B cell (primary cell): ENCODE measurements around the gene UGT1A6. TPM values are rescaled to one million over a fixed set of nuclear protein-coding genes. Genes with fewer than 3 reads are reported as not detected.

ENCODE experiments used
- ATAC-seq: fragments of 200-7000 bp; cut with Tn5 transposase; one replicate; pipeline ENCODE4 v1.10.0; 2021; ENCODE audit warnings: low read depth, mild to moderate bottlenecking, moderate number of reproducible peaks, moderate library complexity
- CTCF ChIA-PET: fragments of 350-600 bp; sonication (Branson Sonifier 250); formaldehyde crosslinking; loops from one replicate; lab custom pipeline; 2021; ENCODE audit warnings: antibody characterized with exemption, inconsistent platforms; lab: Charles Lee
- POLR2A ChIA-PET: fragments of 350-600 bp; sonication (Branson Sonifier 250); formaldehyde crosslinking; loops from one replicate; lab custom pipeline; 2021; ENCODE audit warnings: antibody characterized with exemption; lab: Charles Lee
- DNase-seq: peaks from one replicate; pipeline ENCODE4 v3.0.0; 2013
- H2AFZ ChIP-seq: 2 replicates; pipeline ENCODE4 v1.6.1; 2012; ENCODE audit warnings: mild to moderate bottlenecking, low read depth, low read length; ENCODE audit not compliant: insufficient read depth, poor library complexity, severe bottlenecking
- H3K27ac ChIP-seq, 2 donors: 1 replicate in 1 of 2; 2 replicates in 1 of 2; pipeline ENCODE4 v1.5.1; 2012 to 2013; ENCODE audit warnings: low read length in 2 of 2, mild to moderate bottlenecking in 2 of 2, moderate library complexity in 1 of 2
- H3K27me3 ChIP-seq, 4 experiments: fragments of 200-600 bp in 1 of 4; sonication (generic) in 1 of 4; replicated peaks in 1 of 4; 1 replicate in 2 of 4; 2 replicates in 2 of 4; pipeline versions ENCODE4 v1.6.1 to v1.7.0; 2013 to 2016; ENCODE audit warnings: low read length in 3 of 4, mild to moderate bottlenecking in 2 of 4, mixed read lengths in 1 of 4, moderate library complexity in 1 of 4; ENCODE audit not compliant: insufficient read depth in 4 of 4, control insufficient read depth in 3 of 4; ENCODE audit errors: control extremely low read depth in 1 of 4
- H3K36me3 ChIP-seq, 2 experiments: replicated peaks in 1 of 2; 1 replicate in 1 of 2; 2 replicates in 1 of 2; pipeline versions ENCODE4 v1.6.1 to v1.7.1; 2013; ENCODE audit warnings: low read length in 1 of 2; ENCODE audit not compliant: insufficient read depth in 2 of 2, control insufficient read depth in 1 of 2; ENCODE audit errors: control extremely low read depth in 1 of 2, extremely low read depth in 1 of 2
- H3K4me1 ChIP-seq, 2 donors: fragments of 200-600 bp in 1 of 2; sonication (generic) in 1 of 2; 1 replicate in 1 of 2; 2 replicates in 1 of 2; pipeline versions ENCODE4 v1.5.1 to v1.6.1; 2013 to 2017; ENCODE audit warnings: low read length in 2 of 2; ENCODE audit not compliant: control insufficient read depth in 2 of 2, insufficient read depth in 2 of 2
- H3K4me2 ChIP-seq: replicated peaks from 2 replicates; pipeline ENCODE3; 2012; ENCODE audit warnings: mild to moderate bottlenecking, low read depth, low read length; ENCODE audit not compliant: poor library complexity, severe bottlenecking
- H3K4me3 ChIP-seq, 5 experiments: fragments of 200-600 bp in 1 of 5; sonication (generic) in 1 of 5; 1 replicate in 3 of 5; 2 replicates in 2 of 5; pipeline versions ENCODE4 v1.5.1 to v1.7.0; 2011 to 2016; ENCODE audit warnings: low read length in 4 of 5, mild to moderate bottlenecking in 4 of 5, low read depth in 2 of 5, control low read depth in 1 of 5, moderate library complexity in 1 of 5; ENCODE audit not compliant: insufficient read depth in 1 of 5; ENCODE audit errors: control extremely low read depth in 1 of 5, extremely low read depth in 1 of 5
- H3K79me2 ChIP-seq: fragments of 200-600 bp; sonication (generic); one replicate; pipeline ENCODE4 v1.6.0; 2016; ENCODE audit warnings: low read length; ENCODE audit not compliant: control insufficient read depth, insufficient read depth
- H3K9ac ChIP-seq: fragments of 200-600 bp; sonication (generic); 2 replicates; pipeline ENCODE4 v1.6.1; 2017; ENCODE audit warnings: mild to moderate bottlenecking, low read length, moderate library complexity
- H3K9me3 ChIP-seq, 3 donors: one replicate each; pipeline versions ENCODE4 v1.6.1 to v1.7.1; 2013; ENCODE audit warnings: low read length in 2 of 3; ENCODE audit not compliant: control insufficient read depth in 2 of 3, insufficient read depth in 1 of 3; ENCODE audit errors: control extremely low read depth in 1 of 3
- H4K20me1 ChIP-seq: 2 replicates; pipeline ENCODE4 v1.6.0; 2012; ENCODE audit warnings: mild to moderate bottlenecking, low read length; ENCODE audit not compliant: insufficient read depth, control insufficient read depth, poor library complexity, severe bottlenecking
- H3K27ac Mint-ChIP-seq: one replicate; pipeline ENCODE4 v1.8.0; 2021; ENCODE audit warnings: mixed read lengths
- H3K27me3 Mint-ChIP-seq: one replicate; pipeline ENCODE4 v1.8.0; 2021; ENCODE audit warnings: mixed read lengths
- H3K4me1 Mint-ChIP-seq: one replicate; pipeline ENCODE4 v1.8.0; 2021; ENCODE audit warnings: mixed read lengths
- H3K4me3 Mint-ChIP-seq: one replicate; pipeline ENCODE4 v1.8.0; 2021; ENCODE audit warnings: mixed read lengths
- H3K9me3 Mint-ChIP-seq: one replicate; pipeline ENCODE4 v1.8.0; 2022; ENCODE audit warnings: mixed read lengths; ENCODE audit not compliant: insufficient read depth
- CTCF ChIP-seq: fragments of 200-600 bp; IDR thresholded peaks from one replicate; pipeline ENCODE4 v1.8.0; 2022; ENCODE audit warnings: antibody characterized with exemption, mild to moderate bottlenecking
- EZH2 ChIP-seq: IDR thresholded peaks from 2 replicates; pipeline ENCODE4 v1.6.1; 2012; ENCODE audit warnings: borderline replicate concordance, low read depth, mild to moderate bottlenecking, moderate library complexity, low read length; ENCODE audit not compliant: insufficient read depth, poor library complexity, severe bottlenecking
- WGBS: methylation state at CpG from one replicate; pipeline ENCODE4 v1.1.5; 2013; ENCODE audit warnings: missing lambda C conversion rate; ENCODE audit not compliant: insufficient coverage; 5-methylcytosine and 5-hydroxymethylcytosine counted together
- intact Hi-C: fragments of 100-400 bp; cut with micrococcal nuclease; formaldehyde crosslinking; loops from one replicate; pipeline ENCODE4 v1.10.0; 2022
- polyA plus RNA-seq: library from polyadenylated mRNA; depleted of rRNA; stranded (reverse); fragments of >200 nt; gene quantifications from 2 replicates; pipeline ENCODE4 v1.2.3, GENCODE V29; 2012
- total RNA-seq, 2 donors: library from RNA; stranded (reverse); fragments of 120-200 nt in 1 of 2; gene quantifications; 1 replicate in 1 of 2; 2 replicates in 1 of 2; pipeline versions ENCODE4 v1.2.3 to v1.2.4, GENCODE V29; 2013 to 2022

Gene UGT1A6
- total and polyA plus RNA-seq, 2 donors (not counting 1 experiment from before 2014, with no cell fraction given), result not detected

GRCh38 chr2:233799087-233799665, 106.5 kb downstream of the UGT1A6 start:
- no peaks in the 10 kb centered on the region for H3K79me2 ChIP-seq
- H3K4me2 ChIP-seq, result no peak overlapping the region
- intact Hi-C loops, result no loop called here
- Mint-ChIP-seq H3K4me3 (no peak overlapping the region), H3K4me1 (no peaks in the 10 kb centered on the region), H3K27me3 (peaks cover 13% of the 10 kb centered on the region), H3K9me3 (peaks cover 2% of the 10 kb centered on the region), H3K27ac (no peak overlapping the region)
- H3K9ac ChIP-seq, result no peak overlapping the region
- no peaks in the 10 kb centered on the region for H3K9me3 ChIP-seq
- ATAC-seq (no peak), DNase-seq (no peak)
- CTCF ChIA-PET, result no interaction called here
- TF ChIP-seq CTCF (no peak), EZH2 (no peak)
- no peaks in the 10 kb centered on the region for H4K20me1 ChIP-seq
- peaks cover 0 to 4% (median 0%) of the 10 kb centered on the region in 4 experiments for H3K27me3 ChIP-seq
- no peak overlapping the region for H3K27ac ChIP-seq
- no peak overlapping the region for H3K4me3 ChIP-seq
- no peak overlapping the region for H2AFZ ChIP-seq
- no peaks in the 10 kb centered on the region for H3K36me3 ChIP-seq
- POLR2A ChIA-PET, result no interaction called here
- H3K4me1 ChIP-seq, result no peaks in the 10 kb centered on the region
- WGBS, result 51% methylated on average over 4 of the region's 7 CpGs

- Histone ChIP-seq H3K27me3 (peaks cover 0 to 4% (median 0%) of the 10 kb centered on the region in 4 experiments), H3K9ac (no peak overlapping the region), H3K27ac (no peak overlapping the region), H3K36me3 (no peaks in the 10 kb centered on the region), H3K4me2 (no peak overlapping the region), H3K4me3 (no peak overlapping the region), H2AFZ (no peak overlapping the region), H3K4me1 (no peaks in the 10 kb centered on the region), H3K79me2 (no peaks in the 10 kb centered on the region), H4K20me1 (no peaks in the 10 kb centered on the region), H3K9me3 (no peaks in the 10 kb centered on the region)
- intact Hi-C loops, result no loop called here
- ChIA-PET CTCF (no interaction called here), POLR2A (no interaction called here)
- 44% methylated on average over 4 of the region's 5 CpGs for WGBS
- DNase-seq (no peak), ATAC-seq (no peak)
- H3K27ac Mint-ChIP-seq, result no peak overlapping the region
- H3K4me3 Mint-ChIP-seq, result no peak overlapping the region
- no peaks in the 10 kb centered on the region for H3K4me1 Mint-ChIP-seq
- H3K27me3 Mint-ChIP-seq, result peaks cover 17% of the 10 kb centered on the region
- TF ChIP-seq EZH2, result no peak
- TF ChIP-seq CTCF, result no peak
- peaks cover 2% of the 10 kb centered on the region for H3K9me3 Mint-ChIP-seq
These were observed 107.0 kb downstream of the UGT1A6 start for GRCh38 chr2:233799716-233800115.
